ENCODE results near the gene SPON2.

SPON2 gene

GRCh38 chr4:1179089-1179441 lies 6.7 kb upstream of the SPON2 start:
- peak overlapping the region; percentile 97 for H3K27ac ChIP-seq
- no peak for DNase-seq (ENCODE audit: low spot score)
- ChIA-PET CTCF (no interaction called here), POLR2A (ENCODE audit: low non-redundant PET) (no interaction called here)
- no peak for TF ChIP-seq CTCF (conservative IDR thresholded peaks at IDR 0.05; ENCODE audit: low read depth)

DNA sequence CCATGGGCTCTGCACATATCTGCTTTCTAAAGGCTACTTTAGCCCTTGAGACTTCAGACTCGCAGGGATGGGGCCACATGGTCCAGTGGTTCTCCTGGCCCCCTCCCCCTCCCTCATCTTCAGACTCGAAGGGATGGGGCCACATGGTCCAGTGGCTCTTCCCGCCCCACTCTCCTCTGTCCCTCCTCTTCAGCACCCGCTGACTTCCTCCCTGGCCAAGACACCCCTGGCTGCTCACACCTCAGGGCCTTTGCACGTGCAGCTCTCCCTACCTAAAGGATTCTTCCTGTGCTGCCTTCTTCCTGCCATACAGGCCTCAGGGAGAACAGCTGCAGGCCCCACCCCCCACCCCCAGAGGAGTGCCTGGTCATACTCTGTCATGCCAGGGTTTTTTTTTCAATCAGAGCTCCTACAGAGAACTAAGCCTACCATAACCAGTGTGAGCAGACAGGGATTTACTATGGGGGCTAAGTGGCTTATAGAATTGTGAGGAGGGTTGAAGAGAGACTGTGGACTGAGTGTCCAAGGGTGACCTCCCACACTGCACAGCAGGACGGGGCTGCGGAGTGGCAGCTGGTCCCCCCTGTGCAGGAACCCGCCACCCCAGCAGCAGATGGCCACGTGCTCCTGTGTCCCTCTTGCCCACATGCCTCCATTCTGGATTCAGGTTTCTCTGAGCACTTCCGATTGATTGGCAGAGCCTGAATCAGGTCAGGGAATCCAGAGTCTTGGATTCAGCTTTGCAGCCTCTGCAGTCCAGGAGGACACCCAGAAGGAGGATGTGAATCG lies 6.1 kb upstream of the SPON2 start:
- TF ChIP-seq CTCF (conservative IDR thresholded peaks at IDR 0.05; ENCODE audit: low read depth), result no peak
- POLR2A ChIA-PET (ENCODE audit: low non-redundant PET), result no interaction called here
- CTCF ChIA-PET, result interaction anchor here (0.6 kb wide), 1 partner anchor 113 kb away, joined by 3 read pairs; no protein-coding TSS in a partner anchor
- no peak for DNase-seq (ENCODE audit: low spot score)
- H3K27ac ChIP-seq, result peak overlapping the region; percentile 97

GRCh38 chr4:1177274-1178141 lies 5.1 kb upstream of the SPON2 start:
- H3K27ac ChIP-seq, result peak overlapping the region; percentile 97
- POLR2A ChIA-PET (ENCODE audit: low non-redundant PET), result no interaction called here
- CTCF ChIA-PET, result no interaction called here
- DNase-seq (ENCODE audit: low spot score), result peak; percentile 51
- TF ChIP-seq CTCF (conservative IDR thresholded peaks at IDR 0.05; ENCODE audit: low read depth), result no peak

GRCh38 chr4:1176398-1177273 lies 4.3 kb upstream of the SPON2 start:
- ChIA-PET CTCF (no interaction called here), POLR2A (ENCODE audit: low non-redundant PET) (no interaction called here)
- no peak for TF ChIP-seq CTCF (conservative IDR thresholded peaks at IDR 0.05; ENCODE audit: low read depth)
- no peak for DNase-seq (ENCODE audit: low spot score)
- H3K27ac ChIP-seq, result peak overlapping the region; percentile 97

- CTCF ChIA-PET, result no interaction called here
- H3K27ac ChIP-seq, result peak overlapping the region; percentile 56
- TF ChIP-seq CTCF (conservative IDR thresholded peaks at IDR 0.05; ENCODE audit: low read depth), result no peak
- DNase-seq (ENCODE audit: low spot score), result no peak
- POLR2A ChIA-PET (ENCODE audit: low non-redundant PET), result interaction anchor here (0.5 kb wide), 1 partner anchor 11 kb away, joined by 6 read pairs; no protein-coding TSS in a partner anchor
Measured at GRCh38 chr4:1175635-1176229, 3.3 kb upstream of the SPON2 start.

Measured in RWPE1 (cell line).